OCI-LY3 (cell line): Measurements from ENCODE around the gene ITIH6.

Experiments used
- H2AFZ ChIP-seq: fragments of 200-600, 300-600 bp; shearing (Covaris generic); 2 replicates; pipeline ENCODE4 v1.6.0; 2014; ENCODE audit warnings: antibody characterized with exemption, low read depth, low read length
- H3K27ac ChIP-seq: fragments of 200-600, 300-600 bp; sonication (generic); 2 replicates; pipeline ENCODE4 v1.5.1; 2014; ENCODE audit warnings: mild to moderate bottlenecking, low read length, moderate library complexity, mixed read lengths
- H3K27me3 ChIP-seq: fragments of 200-600, 300-600 bp; sonication (generic); 2 replicates; pipeline ENCODE4 v1.6.1; 2014; ENCODE audit warnings: low read depth, low read length, mixed read lengths
- H3K36me3 ChIP-seq: fragments of 200-600, 300-600 bp; sonication (generic); replicated peaks from 2 replicates; pipeline ENCODE3; 2014; ENCODE audit warnings: low read depth, low read length, mixed read lengths
- H3K4me1 ChIP-seq: fragments of 300-600, 200-600 bp; sonication (generic); 2 replicates; pipeline ENCODE4 v1.6.1; 2014; ENCODE audit warnings: low read length, mixed read lengths
- H3K4me2 ChIP-seq: fragments of 200-600, 300-600 bp; sonication (generic); 2 replicates; pipeline ENCODE4 v1.6.1; 2014; ENCODE audit warnings: low read length, mixed read lengths
- H3K4me3 ChIP-seq: fragments of 300-600, 200-600 bp; sonication (generic); 2 replicates; pipeline ENCODE4 v1.5.1; 2014; ENCODE audit warnings: antibody characterized with exemption, mild to moderate bottlenecking, low read length, moderate library complexity
- H3K79me2 ChIP-seq: fragments of 300-600, 200-600 bp; shearing (Covaris generic); 2 replicates; pipeline ENCODE4 v1.6.1; 2014; ENCODE audit warnings: mild to moderate bottlenecking, low read length, mixed read lengths
- H3K9ac ChIP-seq: fragments of 300-600, 200-600 bp; shearing (Covaris generic); 2 replicates; pipeline ENCODE4 v1.6.0; 2014; ENCODE audit warnings: mild to moderate bottlenecking, low read length, moderate library complexity
- H3K9me3 ChIP-seq: fragments of 200-600, 300-600 bp; shearing (Covaris generic); 2 replicates; pipeline ENCODE4 v1.6.1; 2014; ENCODE audit warnings: low read length, mixed read lengths; ENCODE audit not compliant: insufficient read depth
- H4K20me1 ChIP-seq: fragments of 200-600, 300-600 bp; sonication (generic); 2 replicates; pipeline ENCODE4 v1.6.1; 2016; ENCODE audit warnings: low read length, mixed read lengths; ENCODE audit not compliant: insufficient read depth
- CTCF ChIP-seq: fragments of 200-600, 300-600 bp; sonication (generic); IDR thresholded peaks from 2 replicates; pipeline ENCODE4 v1.5.1; 2014; ENCODE audit warnings: antibody characterized with exemption, low read length, low read depth
- EZH2phosphoT487 ChIP-seq: fragments of 200-600 bp; shearing (Covaris generic); IDR thresholded peaks from 2 replicates; pipeline ENCODE4 v1.6.1; 2018; ENCODE audit warnings: antibody characterized with exemption, mixed run types, low read depth

ITIH6 gene

GRCh38 chrX:54715621-54716020 lies 82.4 kb downstream of the ITIH6 start:
- no peak overlapping the region for H2AFZ ChIP-seq
- H3K9me3 ChIP-seq, result no peaks in the 10 kb centered on the region
- TF ChIP-seq EZH2phosphoT487 (no peak), CTCF (no peak)
- no peaks in the 10 kb centered on the region for H3K27me3 ChIP-seq
- H3K4me2 ChIP-seq, result no peak overlapping the region
- no peak overlapping the region for H3K4me3 ChIP-seq
- no peak overlapping the region for H3K27ac ChIP-seq
- no peak overlapping the region for H3K9ac ChIP-seq
- H3K79me2 ChIP-seq, result no peaks in the 10 kb centered on the region
- H3K36me3 ChIP-seq, result no peaks in the 10 kb centered on the region
- no peaks in the 10 kb centered on the region for H3K4me1 ChIP-seq
- no peaks in the 10 kb centered on the region for H4K20me1 ChIP-seq

- Histone ChIP-seq H3K36me3 (no peaks in the 10 kb centered on the region), H2AFZ (no peak overlapping the region), H3K4me3 (no peak overlapping the region), H3K27ac (no peak overlapping the region), H3K27me3 (no peaks in the 10 kb centered on the region), H3K9ac (no peak overlapping the region), H3K79me2 (no peaks in the 10 kb centered on the region), H3K9me3 (no peaks in the 10 kb centered on the region), H3K4me2 (no peak overlapping the region), H3K4me1 (no peaks in the 10 kb centered on the region), H4K20me1 (no peaks in the 10 kb centered on the region)
- no peak for TF ChIP-seq EZH2phosphoT487
- no peak for TF ChIP-seq CTCF
Measured at GRCh38 chrX:54714424-54714823, 83.6 kb downstream of the ITIH6 start.

GRCh38 chrX:54711735-54712134 lies 86.3 kb downstream of the ITIH6 start:
- H3K79me2 ChIP-seq, result no peaks in the 10 kb centered on the region
- no peaks in the 10 kb centered on the region for H3K9me3 ChIP-seq
- H3K27ac ChIP-seq, result no peak overlapping the region
- H3K27me3 ChIP-seq, result no peaks in the 10 kb centered on the region
- no peak overlapping the region for H3K4me3 ChIP-seq
- H4K20me1 ChIP-seq, result no peaks in the 10 kb centered on the region
- TF ChIP-seq CTCF, result no peak
- TF ChIP-seq EZH2phosphoT487, result no peak
- no peak overlapping the region for H2AFZ ChIP-seq
- no peaks in the 10 kb centered on the region for H3K4me1 ChIP-seq
- no peaks in the 10 kb centered on the region for H3K36me3 ChIP-seq
- H3K9ac ChIP-seq, result no peak overlapping the region
- H3K4me2 ChIP-seq, result no peak overlapping the region

DNA sequence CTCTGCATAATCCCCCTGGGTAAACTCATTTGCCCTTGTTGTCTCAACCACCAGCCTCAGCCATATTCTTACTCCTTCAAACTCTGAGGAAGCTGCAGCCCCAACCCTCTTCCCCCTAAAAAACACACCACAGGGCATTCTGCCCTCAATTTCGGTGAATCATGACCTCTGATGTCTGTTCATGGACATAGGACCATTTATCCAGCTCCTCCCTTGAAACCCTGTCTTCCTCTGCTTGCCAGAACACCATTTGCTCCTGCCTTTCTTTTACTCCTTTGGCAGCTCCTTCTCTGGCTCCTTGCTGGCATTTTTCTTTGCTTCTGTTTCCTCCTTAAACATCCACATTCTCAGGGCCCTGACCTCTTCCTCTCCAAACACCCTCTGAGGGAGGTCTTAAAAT lies 87.1 kb downstream of the ITIH6 start:
- Histone ChIP-seq H3K27me3 (no peaks in the 10 kb centered on the region), H3K4me3 (no peak overlapping the region), H4K20me1 (no peaks in the 10 kb centered on the region), H3K4me2 (no peak overlapping the region), H3K36me3 (no peaks in the 10 kb centered on the region), H3K79me2 (no peaks in the 10 kb centered on the region), H2AFZ (no peak overlapping the region), H3K9me3 (no peaks in the 10 kb centered on the region), H3K27ac (no peak overlapping the region), H3K4me1 (no peaks in the 10 kb centered on the region), H3K9ac (no peak overlapping the region)
- TF ChIP-seq CTCF (no peak), EZH2phosphoT487 (no peak)
